GM12878 (cell line): Measurements from ENCODE around the gene SLC9C1.

Experiments used
- BHLHE40 ChIP-seq, 2 experiments: fragments of 450-650 bp in 1 of 2; IDR thresholded peaks; 2 replicates each; pipeline ENCODE4 v1.6.1; 2011 to 2017; ENCODE audit warnings: low read depth in 2 of 2, borderline replicate concordance in 1 of 2, improper control_type of control experiment in 1 of 2, low read length in 1 of 2, mild to moderate bottlenecking in 1 of 2
- BRCA1 ChIP-seq: IDR thresholded peaks from 2 replicates; pipeline ENCODE4 v1.6.1; 2011; ENCODE audit warnings: low read depth, low read length, improper control_type of control experiment
- CBX3 ChIP-seq: fragments of 200-600 bp; sonication (generic); IDR thresholded peaks from 2 replicates; pipeline ENCODE4 v1.6.1; 2016; ENCODE audit warnings: low read depth, borderline replicate concordance
- KAT2A ChIP-seq: conservative IDR thresholded peaks from 2 replicates; pipeline ENCODE4 v1.6.1; 2011; ENCODE audit warnings: low read depth, low read length; ENCODE audit not compliant: control insufficient read depth
- NFYA ChIP-seq: IDR thresholded peaks from 2 replicates; pipeline ENCODE4 v1.6.1; 2011; ENCODE audit warnings: low read depth, mild to moderate bottlenecking, low read length, improper control_type of control experiment, borderline replicate concordance
- SMARCA5 ChIP-seq: fragments of 450-650 bp; IDR thresholded peaks from 2 replicates; pipeline ENCODE4 v1.6.1; 2017; ENCODE audit warnings: mild to moderate bottlenecking
- TAF1 ChIP-seq: IDR thresholded peaks from 2 replicates; pipeline ENCODE4 v1.6.1; 2011; ENCODE audit warnings: mild to moderate bottlenecking, low read depth, low read length, borderline replicate concordance
- TCF12 ChIP-seq: IDR thresholded peaks from 2 replicates; pipeline ENCODE4 v1.6.1; 2011; ENCODE audit warnings: low read depth, mild to moderate bottlenecking, low read length
- TF ChIP-seq, protein P1 (sequence below): IDR thresholded peaks from 2 replicates; pipeline ENCODE4 v1.6.1; 2011; ENCODE audit warnings: low read depth, mild to moderate bottlenecking, low read length, moderate library complexity, borderline replicate concordance; ENCODE audit errors: extremely low read depth
- TF ChIP-seq, protein P2 (sequence below): IDR thresholded peaks from 2 replicates; pipeline ENCODE4 v1.6.1; 2011; ENCODE audit warnings: low read depth, low read length, improper control_type of control experiment, borderline replicate concordance
- TF ChIP-seq, protein P3 (sequence below), 3 experiments: IDR thresholded peaks in 2 of 3; conservative IDR thresholded peaks in 1 of 3; 2 replicates each; pipeline ENCODE4 v1.5.1; 2011; ENCODE audit warnings: low read depth in 3 of 3, low read length in 3 of 3, mild to moderate bottlenecking in 3 of 3, control low read depth in 2 of 3, moderate library complexity in 2 of 3, inconsistent platforms in 1 of 3, mixed read lengths in 1 of 3; ENCODE audit not compliant: control insufficient read depth in 2 of 3, insufficient read depth in 1 of 3; ENCODE audit errors: extremely low read depth in 1 of 3
- TF ChIP-seq, protein P4 (sequence below): fragments of 450-650 bp; IDR thresholded peaks from 2 replicates; pipeline ENCODE4 v1.6.1; 2017; ENCODE audit warnings: mild to moderate bottlenecking

DNA sequence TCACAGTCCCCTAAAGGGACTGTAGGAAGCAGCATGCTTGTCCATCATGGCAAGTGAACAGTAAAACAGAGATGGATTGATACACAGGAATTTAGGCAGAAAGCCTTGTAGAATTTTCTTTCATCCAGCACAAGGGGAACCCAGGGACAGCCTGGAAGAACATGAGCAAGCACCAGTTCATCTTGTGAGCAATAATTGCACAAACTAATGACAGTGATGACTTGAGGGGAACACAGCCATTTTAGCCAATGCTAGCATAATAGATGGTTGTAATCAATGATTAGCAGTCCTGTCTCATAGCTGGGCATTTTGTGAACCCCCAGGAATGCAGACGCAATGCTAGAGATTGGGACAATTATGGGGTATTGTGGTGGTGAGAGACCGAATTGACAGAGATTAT lies 45.6 kb upstream of the SLC9C1 start:
- TF ChIP-seq, protein P1, sequence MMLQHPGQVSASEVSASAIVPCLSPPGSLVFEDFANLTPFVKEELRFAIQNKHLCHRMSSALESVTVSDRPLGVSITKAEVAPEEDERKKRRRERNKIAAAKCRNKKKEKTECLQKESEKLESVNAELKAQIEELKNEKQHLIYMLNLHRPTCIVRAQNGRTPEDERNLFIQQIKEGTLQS, result no peak
- TF ChIP-seq, protein P2, sequence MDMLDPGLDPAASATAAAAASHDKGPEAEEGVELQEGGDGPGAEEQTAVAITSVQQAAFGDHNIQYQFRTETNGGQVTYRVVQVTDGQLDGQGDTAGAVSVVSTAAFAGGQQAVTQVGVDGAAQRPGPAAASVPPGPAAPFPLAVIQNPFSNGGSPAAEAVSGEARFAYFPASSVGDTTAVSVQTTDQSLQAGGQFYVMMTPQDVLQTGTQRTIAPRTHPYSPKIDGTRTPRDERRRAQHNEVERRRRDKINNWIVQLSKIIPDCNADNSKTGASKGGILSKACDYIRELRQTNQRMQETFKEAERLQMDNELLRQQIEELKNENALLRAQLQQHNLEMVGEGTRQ, result no peak
- TF ChIP-seq BRCA1, result no peak
- no peak for TF ChIP-seq CBX3
- TF ChIP-seq SMARCA5, result no peak
- no peak for TF ChIP-seq BHLHE40 (IDR thresholded peaks at IDR 0.05; ENCODE audit: borderline replicate concordance in 1 of 2, low read depth in 2 of 2, low read length in 1 of 2)
- TF ChIP-seq, protein P3, sequence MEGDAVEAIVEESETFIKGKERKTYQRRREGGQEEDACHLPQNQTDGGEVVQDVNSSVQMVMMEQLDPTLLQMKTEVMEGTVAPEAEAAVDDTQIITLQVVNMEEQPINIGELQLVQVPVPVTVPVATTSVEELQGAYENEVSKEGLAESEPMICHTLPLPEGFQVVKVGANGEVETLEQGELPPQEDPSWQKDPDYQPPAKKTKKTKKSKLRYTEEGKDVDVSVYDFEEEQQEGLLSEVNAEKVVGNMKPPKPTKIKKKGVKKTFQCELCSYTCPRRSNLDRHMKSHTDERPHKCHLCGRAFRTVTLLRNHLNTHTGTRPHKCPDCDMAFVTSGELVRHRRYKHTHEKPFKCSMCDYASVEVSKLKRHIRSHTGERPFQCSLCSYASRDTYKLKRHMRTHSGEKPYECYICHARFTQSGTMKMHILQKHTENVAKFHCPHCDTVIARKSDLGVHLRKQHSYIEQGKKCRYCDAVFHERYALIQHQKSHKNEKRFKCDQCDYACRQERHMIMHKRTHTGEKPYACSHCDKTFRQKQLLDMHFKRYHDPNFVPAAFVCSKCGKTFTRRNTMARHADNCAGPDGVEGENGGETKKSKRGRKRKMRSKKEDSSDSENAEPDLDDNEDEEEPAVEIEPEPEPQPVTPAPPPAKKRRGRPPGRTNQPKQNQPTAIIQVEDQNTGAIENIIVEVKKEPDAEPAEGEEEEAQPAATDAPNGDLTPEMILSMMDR (IDR thresholded peaks at IDR 0.05 in 2 of 3, conservative IDR thresholded peaks at IDR 0.05 in 1 of 3; ENCODE audit: control insufficient read depth in 2 of 3, extremely low read depth in 1 of 3, insufficient read depth in 1 of 3, low read depth in 3 of 3, low read length in 3 of 3), result no peak
- no peak for TF ChIP-seq TAF1
- TF ChIP-seq, protein P4, sequence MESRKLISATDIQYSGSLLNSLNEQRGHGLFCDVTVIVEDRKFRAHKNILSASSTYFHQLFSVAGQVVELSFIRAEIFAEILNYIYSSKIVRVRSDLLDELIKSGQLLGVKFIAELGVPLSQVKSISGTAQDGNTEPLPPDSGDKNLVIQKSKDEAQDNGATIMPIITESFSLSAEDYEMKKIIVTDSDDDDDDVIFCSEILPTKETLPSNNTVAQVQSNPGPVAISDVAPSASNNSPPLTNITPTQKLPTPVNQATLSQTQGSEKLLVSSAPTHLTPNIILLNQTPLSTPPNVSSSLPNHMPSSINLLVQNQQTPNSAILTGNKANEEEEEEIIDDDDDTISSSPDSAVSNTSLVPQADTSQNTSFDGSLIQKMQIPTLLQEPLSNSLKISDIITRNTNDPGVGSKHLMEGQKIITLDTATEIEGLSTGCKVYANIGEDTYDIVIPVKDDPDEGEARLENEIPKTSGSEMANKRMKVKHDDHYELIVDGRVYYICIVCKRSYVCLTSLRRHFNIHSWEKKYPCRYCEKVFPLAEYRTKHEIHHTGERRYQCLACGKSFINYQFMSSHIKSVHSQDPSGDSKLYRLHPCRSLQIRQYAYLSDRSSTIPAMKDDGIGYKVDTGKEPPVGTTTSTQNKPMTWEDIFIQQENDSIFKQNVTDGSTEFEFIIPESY, result no peak
- TF ChIP-seq NFYA, result no peak
- no peak for TF ChIP-seq TCF12
- TF ChIP-seq KAT2A, result no peak
